HG03520 (cell line): Measurements from ENCODE around the gene NRCAM.
A peak's percentile ranks its signal among the peaks of the same experiment; 100 is the strongest.
"Not testable (repeated sequence)": the region's sequence is repeated elsewhere in the genome, so short reads cannot be mapped to it uniquely, and the experiment has no call there.

Experiments used
- ATAC-seq: cut with Tn5 transposase; IDR thresholded peaks from one replicate; pipeline ENCODE4 v1.9.1; 2021; ENCODE audit warnings: mild to moderate bottlenecking, moderate library complexity; ENCODE audit not compliant: unreplicated experiment

NRCAM gene

GRCh38 chr7:108455998-108456677 lies at the start of gene NRCAM:
TSS of gene NRCAM (minus strand) at chr7:108456436. CDS start at chr7:108240064, 216,372 bp downstream.
- ATAC-seq = peak; percentile 40

GRCh38 chr7:108504576-108504975 lies 48.3 kb upstream of the NRCAM start:
- ATAC-seq = not testable (repeated sequence)

- ATAC-seq = peak; percentile 97
Observed at GRCh38 chr7:108503112-108504026, 47.1 kb upstream of the NRCAM start.

- no peak for ATAC-seq
Observed at GRCh38 chr7:108499566-108499965, 43.3 kb upstream of the NRCAM start.

GRCh38 chr7:108498481-108498880 lies 42.2 kb upstream of the NRCAM start:
- no peak for ATAC-seq

- ATAC-seq = peak; percentile 73
Observed at GRCh38 chr7:108497082-108497725, 41.0 kb upstream of the NRCAM start.

- ATAC-seq = no peak
Observed at GRCh38 chr7:108492742-108493141, 36.5 kb upstream of the NRCAM start.

- no peak for ATAC-seq
Observed at GRCh38 chr7:108488768-108489538, 32.7 kb upstream of the NRCAM start.

- no peak for ATAC-seq
Observed at GRCh38 chr7:108487646-108488045, 31.4 kb upstream of the NRCAM start.

GRCh38 chr7:108486291-108486966 lies 30.2 kb upstream of the NRCAM start:
- ATAC-seq = no peak

- ATAC-seq = no peak
Observed at GRCh38 chr7:108484137-108484536, 27.9 kb upstream of the NRCAM start.

GRCh38 chr7:108480311-108480710 lies 24.1 kb upstream of the NRCAM start:
- no peak for ATAC-seq

GRCh38 chr7:108479751-108480150 lies 23.5 kb upstream of the NRCAM start:
- ATAC-seq = no peak

GRCh38 chr7:108479118-108479517 lies 22.9 kb upstream of the NRCAM start:
- no peak for ATAC-seq

GRCh38 chr7:108468246-108468645 lies 12.0 kb upstream of the NRCAM start:
- ATAC-seq = no peak

- ATAC-seq = no peak
Observed at GRCh38 chr7:108467391-108467790, 11.2 kb upstream of the NRCAM start.

- ATAC-seq = not testable (repeated sequence)
Observed at GRCh38 chr7:108466322-108466721, 10.1 kb upstream of the NRCAM start.

- no peak for ATAC-seq
Observed at GRCh38 chr7:108464743-108465142, 8.5 kb upstream of the NRCAM start.

GRCh38 chr7:108463613-108464012 lies 7.4 kb upstream of the NRCAM start:
- ATAC-seq = no peak

GRCh38 chr7:108461840-108462239 lies 5.6 kb upstream of the NRCAM start:
- ATAC-seq = no peak
